Lower leg skin (tissue), 3 donors: ENCODE results near the gene KRTAP12-4.

Experiments used
- POLR2A ChIP-seq, 2 donors: fragments of 450-650 bp; IDR thresholded peaks; one replicate each; pipeline ENCODE4 v1.6.1; 2016 to 2017; ENCODE audit warnings: antibody characterized with exemption in 2 of 2, mild to moderate bottlenecking in 1 of 2, moderate library complexity in 1 of 2
- TF ChIP-seq, protein P1 (sequence below), 3 donors: fragments of 450-650 bp; IDR thresholded peaks; one replicate each; pipeline ENCODE4 v1.5.1; 2016; ENCODE audit warnings: antibody characterized with exemption in 3 of 3, mild to moderate bottlenecking in 3 of 3, moderate library complexity in 2 of 3

DNA sequence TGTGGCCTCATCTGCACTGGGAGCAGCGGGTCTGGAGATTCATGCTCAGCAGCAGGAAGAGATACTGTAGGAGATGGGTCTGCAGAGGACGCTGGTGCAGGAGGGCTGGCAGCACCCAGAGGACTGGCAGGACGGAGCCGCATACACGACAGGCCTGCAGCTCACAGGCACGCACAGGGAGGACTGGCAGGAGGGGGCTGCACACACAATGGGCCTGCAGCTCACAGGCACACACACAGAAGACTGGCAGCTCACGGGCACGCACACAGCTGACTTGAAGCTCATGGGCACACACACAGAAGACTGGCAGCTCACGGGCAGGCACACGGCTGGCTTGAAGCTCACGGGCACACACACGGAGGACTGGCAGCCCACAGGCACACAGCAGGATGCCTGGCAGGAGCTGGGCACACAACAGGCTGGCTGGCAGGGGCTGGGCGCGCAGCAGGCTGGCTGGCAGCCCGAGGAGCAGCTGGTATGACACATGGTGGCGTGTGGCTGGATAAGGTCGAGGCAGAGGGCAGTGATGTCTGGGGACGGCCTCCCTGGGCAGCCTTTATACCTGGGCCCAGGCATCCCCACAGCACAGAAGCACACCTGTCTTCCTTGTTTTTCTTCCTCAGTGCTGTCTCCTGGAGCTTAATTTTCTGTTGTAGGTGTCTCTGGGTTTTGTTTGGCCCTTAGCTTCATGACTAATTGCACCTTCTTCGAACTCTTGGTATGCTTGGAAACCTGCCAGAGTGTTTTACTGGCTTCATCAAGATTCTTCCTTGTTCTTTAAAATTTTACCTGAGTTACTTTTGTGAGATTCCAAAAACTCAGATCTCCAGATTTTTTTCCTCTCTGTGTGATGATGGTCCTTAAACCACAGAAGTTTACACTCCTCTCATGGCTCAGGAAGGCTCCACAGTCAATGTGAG is 12.2 kb upstream of the KRTAP12-4 start, which contains the start of gene KRTAP12-2:
- TF ChIP-seq POLR2A (IDR thresholded peaks at IDR 0.05) = no peak
- TF ChIP-seq, protein P1, sequence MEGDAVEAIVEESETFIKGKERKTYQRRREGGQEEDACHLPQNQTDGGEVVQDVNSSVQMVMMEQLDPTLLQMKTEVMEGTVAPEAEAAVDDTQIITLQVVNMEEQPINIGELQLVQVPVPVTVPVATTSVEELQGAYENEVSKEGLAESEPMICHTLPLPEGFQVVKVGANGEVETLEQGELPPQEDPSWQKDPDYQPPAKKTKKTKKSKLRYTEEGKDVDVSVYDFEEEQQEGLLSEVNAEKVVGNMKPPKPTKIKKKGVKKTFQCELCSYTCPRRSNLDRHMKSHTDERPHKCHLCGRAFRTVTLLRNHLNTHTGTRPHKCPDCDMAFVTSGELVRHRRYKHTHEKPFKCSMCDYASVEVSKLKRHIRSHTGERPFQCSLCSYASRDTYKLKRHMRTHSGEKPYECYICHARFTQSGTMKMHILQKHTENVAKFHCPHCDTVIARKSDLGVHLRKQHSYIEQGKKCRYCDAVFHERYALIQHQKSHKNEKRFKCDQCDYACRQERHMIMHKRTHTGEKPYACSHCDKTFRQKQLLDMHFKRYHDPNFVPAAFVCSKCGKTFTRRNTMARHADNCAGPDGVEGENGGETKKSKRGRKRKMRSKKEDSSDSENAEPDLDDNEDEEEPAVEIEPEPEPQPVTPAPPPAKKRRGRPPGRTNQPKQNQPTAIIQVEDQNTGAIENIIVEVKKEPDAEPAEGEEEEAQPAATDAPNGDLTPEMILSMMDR (IDR thresholded peaks at IDR 0.05) = no peak
